HG02798 (cell line): ENCODE data around the gene NPHP3.
A peak's percentile ranks its signal among the peaks of the same experiment; 100 is the strongest.
"Not testable (repeated sequence)": the region's sequence is repeated elsewhere in the genome, so short reads cannot be mapped to it uniquely, and the experiment has no call there.

Experiments
- ATAC-seq: cut with Tn5 transposase; IDR thresholded peaks from one replicate; pipeline ENCODE4 v1.9.1; 2021; ENCODE audit warnings: mild to moderate bottlenecking; ENCODE audit not compliant: unreplicated experiment, poor library complexity

The NPHP3 gene, protein sequence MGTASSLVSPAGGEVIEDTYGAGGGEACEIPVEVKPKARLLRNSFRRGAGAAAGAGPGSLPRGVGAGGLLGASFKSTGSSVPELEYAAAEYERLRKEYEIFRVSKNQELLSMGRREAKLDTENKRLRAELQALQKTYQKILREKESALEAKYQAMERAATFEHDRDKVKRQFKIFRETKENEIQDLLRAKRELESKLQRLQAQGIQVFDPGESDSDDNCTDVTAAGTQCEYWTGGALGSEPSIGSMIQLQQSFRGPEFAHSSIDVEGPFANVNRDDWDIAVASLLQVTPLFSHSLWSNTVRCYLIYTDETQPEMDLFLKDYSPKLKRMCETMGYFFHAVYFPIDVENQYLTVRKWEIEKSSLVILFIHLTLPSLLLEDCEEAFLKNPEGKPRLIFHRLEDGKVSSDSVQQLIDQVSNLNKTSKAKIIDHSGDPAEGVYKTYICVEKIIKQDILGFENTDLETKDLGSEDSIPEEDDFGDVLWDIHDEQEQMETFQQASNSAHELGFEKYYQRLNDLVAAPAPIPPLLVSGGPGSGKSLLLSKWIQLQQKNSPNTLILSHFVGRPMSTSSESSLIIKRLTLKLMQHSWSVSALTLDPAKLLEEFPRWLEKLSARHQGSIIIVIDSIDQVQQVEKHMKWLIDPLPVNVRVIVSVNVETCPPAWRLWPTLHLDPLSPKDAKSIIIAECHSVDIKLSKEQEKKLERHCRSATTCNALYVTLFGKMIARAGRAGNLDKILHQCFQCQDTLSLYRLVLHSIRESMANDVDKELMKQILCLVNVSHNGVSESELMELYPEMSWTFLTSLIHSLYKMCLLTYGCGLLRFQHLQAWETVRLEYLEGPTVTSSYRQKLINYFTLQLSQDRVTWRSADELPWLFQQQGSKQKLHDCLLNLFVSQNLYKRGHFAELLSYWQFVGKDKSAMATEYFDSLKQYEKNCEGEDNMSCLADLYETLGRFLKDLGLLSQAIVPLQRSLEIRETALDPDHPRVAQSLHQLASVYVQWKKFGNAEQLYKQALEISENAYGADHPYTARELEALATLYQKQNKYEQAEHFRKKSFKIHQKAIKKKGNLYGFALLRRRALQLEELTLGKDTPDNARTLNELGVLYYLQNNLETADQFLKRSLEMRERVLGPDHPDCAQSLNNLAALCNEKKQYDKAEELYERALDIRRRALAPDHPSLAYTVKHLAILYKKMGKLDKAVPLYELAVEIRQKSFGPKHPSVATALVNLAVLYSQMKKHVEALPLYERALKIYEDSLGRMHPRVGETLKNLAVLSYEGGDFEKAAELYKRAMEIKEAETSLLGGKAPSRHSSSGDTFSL (N-terminal part only)

DNA sequence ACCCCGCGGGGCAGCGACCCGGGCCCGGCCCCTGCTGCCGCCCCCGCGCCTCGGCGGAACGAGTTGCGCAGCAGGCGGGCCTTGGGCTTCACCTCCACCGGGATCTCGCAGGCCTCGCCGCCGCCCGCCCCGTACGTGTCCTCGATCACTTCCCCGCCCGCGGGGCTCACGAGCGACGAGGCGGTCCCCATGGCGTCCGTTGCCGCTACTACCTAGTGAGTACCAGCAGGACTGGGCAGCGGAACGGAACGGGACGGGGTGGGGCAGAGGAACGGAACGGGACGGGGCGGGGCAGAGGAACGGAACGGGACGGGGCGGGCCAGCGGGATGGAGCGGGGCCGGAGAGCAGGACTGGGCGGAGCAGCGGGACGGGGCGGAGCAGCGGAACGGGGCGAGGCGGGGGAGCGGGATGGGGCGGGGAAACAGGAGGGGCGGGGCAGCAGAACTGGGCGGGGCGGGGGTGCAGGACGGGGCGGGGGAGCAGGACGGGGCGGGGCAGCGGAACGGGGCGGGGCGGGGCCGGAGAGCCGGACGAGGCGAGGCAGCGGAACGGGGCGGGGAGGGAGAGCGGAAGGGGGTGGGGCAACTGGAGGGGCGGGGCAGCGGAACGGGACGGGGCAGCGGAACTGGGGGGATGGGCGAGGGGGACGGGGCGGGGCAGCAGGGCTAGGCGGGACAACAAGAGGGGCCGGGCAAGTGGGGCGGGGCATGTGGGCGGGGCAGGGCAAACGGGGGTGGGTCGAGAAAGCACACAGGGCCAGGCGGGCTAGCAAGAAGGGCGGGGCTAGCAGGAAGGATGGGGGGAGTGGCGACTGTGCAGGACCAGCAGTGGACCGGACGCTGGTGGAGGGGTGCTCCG is at the start of gene NPHP3:
NPHP3 (minus strand) TSS at position 245 of the 859 bp plus-strand sequence; CDS start at position 191, 54 bp downstream.
- peak; percentile 84 for ATAC-seq

- no peak for ATAC-seq
These were observed 36.5 kb upstream of the NPHP3 start for GRCh38 chr3:132758740-132759139.

DNA sequence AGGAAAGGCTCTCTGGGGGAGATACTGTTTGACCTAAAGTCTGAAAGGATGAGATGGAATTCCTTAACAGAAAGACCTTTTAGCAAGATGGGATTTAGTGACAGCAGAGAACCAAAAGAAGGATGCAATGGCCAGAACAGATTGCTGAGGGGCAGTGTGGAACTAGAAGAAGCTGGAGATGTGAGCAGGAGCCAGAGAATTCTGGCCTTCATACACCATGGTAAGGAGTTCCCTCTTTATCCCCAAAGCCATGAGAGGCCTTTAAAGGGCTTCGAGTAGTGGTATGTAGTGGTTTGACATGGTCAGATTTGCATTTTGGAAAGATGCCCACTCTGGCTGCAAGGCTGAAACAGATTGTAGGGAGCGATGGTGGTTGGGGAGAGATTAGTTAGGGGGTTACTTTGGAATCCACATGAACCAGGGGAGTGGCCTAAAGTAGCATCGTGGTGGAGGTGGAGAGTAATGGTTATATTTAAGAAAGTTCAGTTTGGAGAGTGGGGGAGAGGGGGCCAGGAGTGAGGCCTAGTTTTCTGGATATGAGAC is 34.0 kb upstream of the NPHP3 start:
- no peak for ATAC-seq

DNA sequence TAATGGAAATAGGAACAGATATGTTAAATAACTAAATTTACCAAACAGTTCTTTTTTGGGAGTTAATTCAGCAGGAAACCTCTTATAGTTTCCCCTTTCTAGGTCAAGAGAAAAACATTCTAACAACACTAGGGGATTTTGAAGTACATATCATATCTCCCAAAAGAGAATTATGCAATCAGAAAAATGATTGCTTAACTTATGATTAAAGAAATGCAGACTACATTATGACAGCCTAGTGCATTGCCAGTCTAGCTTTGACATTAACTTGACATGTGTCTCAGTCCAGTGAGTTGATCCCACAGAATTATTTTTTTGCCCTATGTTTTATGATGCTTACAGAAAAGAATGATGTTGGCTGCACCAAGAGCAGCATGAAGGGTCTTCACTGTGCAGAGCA is 31.7 kb upstream of the NPHP3 start:
- ATAC-seq: no peak

DNA sequence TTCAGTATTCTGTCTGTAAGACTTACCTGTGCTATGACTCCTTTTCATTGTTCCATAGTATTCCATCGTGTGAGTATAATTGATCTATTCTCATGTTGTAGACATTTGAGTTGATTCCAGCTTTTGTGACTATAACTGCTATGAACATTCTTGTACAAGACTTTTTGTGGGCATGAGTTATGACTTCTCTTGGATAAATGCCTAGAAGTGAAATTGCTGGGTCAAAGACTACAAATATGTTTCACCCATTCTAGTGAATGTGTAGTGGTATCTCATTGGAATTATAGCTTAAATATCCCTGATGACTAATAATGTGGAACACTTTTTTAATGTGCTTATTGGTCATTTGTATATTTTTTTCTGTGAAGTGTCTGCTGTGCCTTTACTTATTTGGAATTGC is 27.6 kb upstream of the NPHP3 start:
- no peak for ATAC-seq

GRCh38 chr3:132746720-132747119 is 24.5 kb upstream of the NPHP3 start:
- not testable (repeated sequence) for ATAC-seq

DNA sequence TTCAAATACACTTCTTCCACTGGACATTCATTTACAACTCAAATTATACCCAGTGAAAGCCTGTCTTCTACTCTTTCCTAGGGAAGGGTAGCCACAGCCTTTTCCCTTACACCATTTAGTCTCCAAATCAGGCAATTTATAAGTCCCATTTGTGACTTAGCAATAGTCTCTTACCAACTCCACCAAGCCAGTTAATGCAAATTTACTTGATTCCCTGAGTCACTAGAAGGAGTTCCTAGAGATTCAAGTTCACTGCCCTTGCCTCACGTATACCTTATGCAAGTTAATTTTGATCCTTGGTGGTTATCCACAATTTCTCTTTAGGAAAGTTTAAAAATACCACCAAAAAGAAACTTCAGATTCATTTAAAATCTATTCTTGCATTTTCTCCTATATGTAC is 16.1 kb upstream of the NPHP3 start:
- ATAC-seq: no peak

- ATAC-seq: no peak
These were observed 13.4 kb upstream of the NPHP3 start for GRCh38 chr3:132735589-132735988.

DNA sequence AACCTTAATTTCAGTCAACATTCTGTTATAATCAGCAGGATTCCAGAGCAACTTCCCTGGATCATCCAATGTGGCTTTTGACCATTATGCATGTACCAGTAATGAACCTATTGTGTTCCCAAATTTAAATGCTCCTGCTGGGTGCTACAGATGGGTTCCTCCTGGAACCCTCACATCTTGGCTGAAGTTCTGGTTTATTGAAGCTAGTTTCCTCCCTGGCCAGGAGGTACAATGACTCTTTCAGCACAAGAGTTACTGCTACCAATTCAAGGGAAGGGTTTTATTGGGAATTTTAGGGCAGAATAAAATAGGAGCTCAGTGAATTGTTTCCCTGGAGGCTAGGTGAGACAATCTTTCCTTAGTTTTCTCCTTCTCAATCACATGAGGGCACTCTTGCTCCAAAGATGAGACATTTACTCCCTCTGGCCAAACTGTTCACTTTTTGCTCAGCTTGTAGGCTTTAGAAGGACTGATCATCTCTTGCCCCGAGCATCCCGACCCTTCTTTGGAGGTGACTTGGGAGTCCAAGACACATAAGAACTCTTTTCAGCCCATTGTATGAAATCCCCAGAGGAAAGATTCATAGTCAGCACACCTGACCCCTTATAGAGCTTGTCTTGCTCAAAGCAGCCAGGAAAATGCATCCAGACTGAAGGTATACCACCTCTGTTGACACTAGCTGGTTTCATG is 8.8 kb upstream of the NPHP3 start:
- peak; percentile 47 for ATAC-seq

DNA sequence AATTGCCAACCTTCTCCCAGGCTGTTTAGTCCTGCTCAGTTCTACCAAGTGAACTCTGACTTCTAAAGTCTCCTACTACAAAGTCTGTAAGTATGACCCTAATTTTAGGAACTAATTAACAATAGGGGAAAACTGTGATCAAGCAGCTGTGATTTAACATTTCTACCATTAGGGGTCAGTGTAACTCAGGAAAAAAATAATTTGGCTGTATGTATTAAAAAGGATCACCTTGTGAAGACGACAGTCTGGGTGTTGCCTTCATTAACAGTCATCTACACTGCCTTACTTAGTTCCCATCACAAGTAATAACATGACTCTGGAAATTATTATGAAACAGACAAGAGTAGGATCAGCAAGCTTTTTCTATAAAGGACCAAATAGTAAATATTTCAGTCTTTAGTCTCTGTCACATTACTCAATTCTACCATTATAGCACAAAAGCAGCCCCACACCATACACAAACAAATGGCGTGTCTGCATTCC is 4.2 kb upstream of the NPHP3 start:
- ATAC-seq: no peak

DNA sequence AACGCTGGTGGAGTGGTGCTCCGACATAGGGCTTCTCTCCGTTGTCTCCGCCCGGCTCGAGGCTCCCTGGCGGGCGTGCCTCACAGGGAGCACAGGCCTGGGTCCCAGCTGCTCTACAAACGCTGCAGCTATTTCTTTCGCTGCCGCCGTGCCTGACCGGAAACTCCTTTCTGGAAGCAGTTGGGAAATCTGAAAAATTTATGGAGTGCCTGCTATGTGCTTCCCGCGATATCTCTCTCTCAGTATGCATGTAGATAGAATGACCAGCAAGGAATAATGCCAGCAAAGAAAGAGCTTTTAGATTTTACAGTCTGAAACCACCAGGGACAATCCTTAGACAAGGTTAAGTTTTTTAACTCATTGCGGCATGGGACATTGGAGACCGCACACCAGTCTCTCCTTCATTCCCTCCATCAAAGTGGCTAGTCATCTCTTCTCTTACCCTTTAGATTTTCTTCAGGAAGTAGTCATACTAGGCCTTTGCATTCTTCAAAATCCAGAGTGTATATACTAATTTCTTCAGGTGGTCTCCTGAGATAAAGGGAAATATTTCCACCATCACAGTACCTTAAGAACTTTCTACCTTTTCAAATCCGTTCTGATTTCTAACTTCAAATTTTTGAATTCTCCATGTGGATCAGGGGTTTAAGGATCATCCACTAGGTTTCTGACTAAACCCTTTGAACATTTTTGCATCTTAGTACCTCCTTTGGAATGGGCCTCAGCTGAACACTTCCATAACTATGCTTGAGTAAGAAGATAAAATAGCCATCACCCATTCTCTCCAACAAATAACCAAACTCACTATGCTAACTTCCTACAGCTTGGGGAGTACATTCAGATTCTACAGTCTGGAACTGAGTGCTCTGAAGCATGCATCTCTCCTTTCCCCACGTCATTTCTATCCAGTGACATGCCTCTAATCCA is 1.1 kb upstream of the NPHP3 start:
- ATAC-seq: no peak

DNA sequence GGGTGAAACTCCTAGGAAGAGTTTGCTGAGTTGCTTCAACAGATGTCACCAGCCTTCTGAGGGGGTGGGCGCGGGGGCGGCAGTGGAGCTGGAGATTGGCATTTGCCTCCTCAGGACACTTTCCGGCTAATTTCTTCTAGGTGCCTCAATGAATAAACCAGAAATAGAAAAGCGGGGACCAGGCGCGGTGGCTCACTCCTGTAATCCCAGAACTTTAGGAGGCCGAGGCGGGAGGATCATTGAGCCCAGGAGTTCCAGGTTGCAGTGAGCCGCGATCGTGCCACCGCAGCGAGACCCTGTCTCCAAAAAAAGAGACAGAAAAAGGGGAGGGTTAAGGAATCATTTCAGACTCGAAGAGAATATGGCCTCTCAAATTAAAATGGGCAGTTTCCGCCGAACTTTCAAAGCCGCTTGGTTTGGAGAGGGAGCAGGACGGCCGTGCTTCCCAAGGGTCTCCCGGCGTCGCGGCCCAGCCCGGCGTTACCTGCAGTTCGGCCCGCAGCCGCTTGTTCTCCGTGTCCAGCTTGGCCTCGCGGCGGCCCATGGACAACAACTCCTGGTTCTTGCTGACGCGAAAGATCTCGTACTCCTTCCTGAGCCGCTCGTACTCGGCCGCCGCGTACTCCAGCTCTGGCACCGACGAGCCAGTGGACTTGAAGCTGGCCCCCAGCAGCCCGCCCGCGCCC is 587 bp downstream of the NPHP3 start:
- ATAC-seq: no peak

DNA sequence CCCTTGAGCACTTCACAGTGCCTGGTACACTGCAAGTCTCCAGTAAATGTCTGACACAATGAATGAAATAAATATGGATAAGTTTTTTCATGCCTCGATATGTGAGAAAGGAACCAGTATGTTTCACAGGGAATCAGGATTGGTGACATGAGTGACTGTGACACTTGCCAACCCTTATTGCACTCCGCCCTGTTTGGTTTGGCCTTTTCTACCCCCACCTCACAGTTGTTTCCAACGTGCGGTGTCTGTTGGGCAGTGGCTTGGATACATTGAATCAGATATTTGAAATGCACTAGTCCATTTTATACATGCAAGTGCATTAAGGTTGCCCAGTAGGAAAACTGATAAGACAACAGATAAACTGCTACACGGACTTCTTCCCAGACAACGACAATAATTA is 2.0 kb downstream of the NPHP3 start:
- no peak for ATAC-seq

- ATAC-seq: no peak
These were observed 5.8 kb downstream of the NPHP3 start for GRCh38 chr3:132716372-132716771.

DNA sequence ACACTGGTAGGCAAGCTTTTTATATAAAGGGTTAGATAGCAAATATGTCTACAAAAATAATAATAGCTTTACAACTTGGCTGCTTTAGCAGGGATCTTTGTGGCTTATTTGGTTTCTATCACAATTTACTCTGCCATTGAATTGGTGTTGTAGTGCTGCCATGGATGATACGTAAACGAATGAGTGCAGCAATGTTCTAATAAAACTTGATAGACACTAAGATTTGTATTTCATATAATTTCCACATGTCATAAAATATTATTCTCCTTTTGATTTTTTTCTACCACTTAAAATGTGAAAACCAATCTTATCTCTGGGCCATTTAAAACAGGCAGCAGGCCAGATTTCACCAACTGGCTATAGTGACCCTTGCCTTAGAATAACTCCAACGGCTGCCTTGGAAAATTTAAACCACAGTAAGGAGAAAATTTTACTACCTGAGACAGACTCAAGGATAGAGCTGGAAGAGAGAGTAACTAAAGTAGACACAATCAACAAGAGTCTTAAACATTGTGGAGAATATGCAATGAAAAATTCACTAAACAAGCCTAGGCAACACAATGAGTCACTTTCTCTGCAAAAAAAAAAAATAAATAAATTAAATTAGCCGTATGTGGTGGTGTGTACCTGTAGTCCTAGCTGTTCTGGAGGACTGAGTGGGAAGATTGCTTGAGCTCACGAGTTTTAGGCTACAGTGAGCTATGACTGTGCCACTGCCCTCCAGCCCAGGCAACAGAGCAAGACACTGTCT is 8.1 kb downstream of the NPHP3 start:
- no peak for ATAC-seq

DNA sequence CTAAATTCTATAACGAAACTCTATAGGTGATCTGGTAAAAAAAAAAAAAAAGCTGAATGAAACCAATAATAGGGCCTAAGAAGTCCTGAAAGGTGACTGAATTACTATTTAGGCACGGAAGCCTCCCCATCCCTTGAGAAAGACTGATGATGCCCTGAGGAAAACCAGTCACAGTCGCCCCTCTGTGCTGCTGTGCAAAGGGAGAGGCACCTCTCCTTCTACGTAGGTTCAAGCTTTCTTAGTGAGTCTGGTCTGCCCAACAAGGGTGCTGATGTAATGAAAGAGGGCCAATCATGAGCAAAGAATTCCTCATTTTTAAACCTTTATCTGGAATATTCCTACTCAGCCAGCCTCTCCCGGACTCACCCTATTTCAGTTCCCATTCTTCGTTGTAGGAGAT is 11.9 kb downstream of the NPHP3 start:
- no peak for ATAC-seq
